ENCODE measurements around the gene ALDH16A1. TPM values are rescaled to one million over a fixed set of nuclear protein-coding genes. Genes with fewer than 3 reads are reported as not detected.
"Not testable (repeated sequence)": the region's sequence is repeated elsewhere in the genome, so short reads cannot be mapped to it uniquely, and the experiment has no call there.

ALDH16A1 gene
- total RNA-seq, 4 donors from 2014 or later: 8.0 to 12.6 (median 9.9) TPM

- Histone ChIP-seq H3K4me1 (peaks cover 0 to 11% of the 10 kb centered on the region in 2 donors), H3K27ac (no peak overlapping the region), H3K36me3 (no peaks in the 10 kb centered on the region), H3K9me3 (no peaks in the 10 kb centered on the region), H3K27me3 (no peaks in the 10 kb centered on the region), H3K4me3 (no peak overlapping the region)
- in situ Hi-C loops (cut with MboI; ENCODE audit: low sequenced_read_pairs in 4 of 4) (no loop called here), intact Hi-C loops (cut with DNase I; ENCODE audit: low total_unique reads) (no loop called here)
- no peak for ATAC-seq
- no peak for DNase-seq
- TF ChIP-seq CTCF (IDR thresholded peaks at IDR 0.05 in 4 of 5, conservative IDR thresholded peaks at IDR 0.05 in 1 of 5) (no peak), POLR2A (IDR thresholded peaks at IDR 0.05) (no peak)
Observed at GRCh38 chr19:49472936-49473335, 19.9 kb downstream of the ALDH16A1 start.

GRCh38 chr19:49473501-49473867, 20.5 kb downstream of the ALDH16A1 start:
- H3K9me3 ChIP-seq; ATAC-seq; H3K36me3 ChIP-seq; H3K4me1 ChIP-seq; DNase-seq; intact Hi-C loops (cut with DNase I; ENCODE audit: low total_unique reads); H3K27me3 ChIP-seq; in situ Hi-C loops (cut with MboI; ENCODE audit: low sequenced_read_pairs in 4 of 4): not testable (repeated sequence)
- Histone ChIP-seq H3K4me3 (peak overlapping the region; percentile 68 to 84 (median 75)), H3K27ac (peak overlapping the region; percentile 65 to 87 (median 82))

- peak; percentile 41 to 69 for DNase-seq
- Histone ChIP-seq H3K4me1 (peaks cover 0 to 7% of the 10 kb centered on the region in 2 donors), H3K27me3 (no peaks in the 10 kb centered on the region), H3K4me3 (peak within 1 kb of the TSS; percentile 68 to 84 (median 75)), H3K9me3 (no peaks in the 10 kb centered on the region), H3K27ac (peak within 1 kb of the TSS; percentile 65 to 87 (median 82)), H3K36me3 (no peaks in the 10 kb centered on the region)
- intact Hi-C loops (cut with DNase I; ENCODE audit: low total_unique reads) (loop anchor here (1.0 to 2.0 kb wide), 2 partner anchors 73 to 207 kb away; no protein-coding TSS in a partner anchor), in situ Hi-C loops (cut with MboI; ENCODE audit: low sequenced_read_pairs in 4 of 4) (no loop called here)
- no peak for TF ChIP-seq POLR2A (IDR thresholded peaks at IDR 0.05)
- peak; percentile 90 to 100 (median 98) for TF ChIP-seq CTCF (IDR thresholded peaks at IDR 0.05 in 4 of 5, conservative IDR thresholded peaks at IDR 0.05 in 1 of 5)
- ATAC-seq: peak; percentile 72 to 85
Observed at GRCh38 chr19:49473868-49474541, 21.0 kb downstream of the ALDH16A1 start, which contains the start of gene FLT3LG. Gene FLT3LG (plus strand): TSS chr19:49474215. CDS start chr19:49474640, 425 bp downstream.

GRCh38 chr19:49474542-49474924, 21.5 kb downstream of the ALDH16A1 start:
- peak overlapping the region; percentile 68 to 84 (median 75) for H3K4me3 ChIP-seq
- intact Hi-C loops (cut with DNase I; ENCODE audit: low total_unique reads): loop anchor here (1.0 to 2.0 kb wide), 2 partner anchors 73 to 206 kb away; no protein-coding TSS in a partner anchor
- no peak for ATAC-seq
- no peaks in the 10 kb centered on the region for H3K9me3 ChIP-seq
- peaks cover 0 to 7% of the 10 kb centered on the region in 2 donors for H3K4me1 ChIP-seq
- TF ChIP-seq CTCF (IDR thresholded peaks at IDR 0.05 in 4 of 5, conservative IDR thresholded peaks at IDR 0.05 in 1 of 5) (no peak), POLR2A (IDR thresholded peaks at IDR 0.05) (no peak)
- in situ Hi-C loops (cut with MboI; ENCODE audit: low sequenced_read_pairs in 4 of 4): no loop called here
- DNase-seq: no peak
- peak overlapping the region; percentile 65 to 87 (median 82) for H3K27ac ChIP-seq
- no peaks in the 10 kb centered on the region for H3K27me3 ChIP-seq
- H3K36me3 ChIP-seq: no peaks in the 10 kb centered on the region

- in situ Hi-C loops (cut with MboI; ENCODE audit: low sequenced_read_pairs in 4 of 4): no loop called here
Observed at GRCh38 chr19:49475191-49475917, 22.3 kb downstream of the ALDH16A1 start.

More at GRCh38 chr19:49475191-49475917, 22.3 kb downstream of the ALDH16A1 start:
- ATAC-seq: no peak
- Histone ChIP-seq H3K27me3 (no peaks in the 10 kb centered on the region), H3K36me3 (no peaks in the 10 kb centered on the region), H3K27ac (peak overlapping the region; percentile 65 to 87 (median 82)), H3K4me3 (no peak overlapping the region), H3K9me3 (no peaks in the 10 kb centered on the region), H3K4me1 (peaks cover 0 to 7% of the 10 kb centered on the region in 2 donors)
- intact Hi-C loops (cut with DNase I; ENCODE audit: low total_unique reads): loop anchor here (2.0 kb wide), 1 partner anchor 205 kb away; no protein-coding TSS in a partner anchor
- TF ChIP-seq POLR2A (IDR thresholded peaks at IDR 0.05) (no peak), CTCF (IDR thresholded peaks at IDR 0.05 in 4 of 5, conservative IDR thresholded peaks at IDR 0.05 in 1 of 5) (no peak)
- DNase-seq: no peak

Data from gastrocnemius medialis (tissue), 4 donors.